Measurements from ENCODE around the gene TAX1BP3.

Gene TAX1BP3

DNA sequence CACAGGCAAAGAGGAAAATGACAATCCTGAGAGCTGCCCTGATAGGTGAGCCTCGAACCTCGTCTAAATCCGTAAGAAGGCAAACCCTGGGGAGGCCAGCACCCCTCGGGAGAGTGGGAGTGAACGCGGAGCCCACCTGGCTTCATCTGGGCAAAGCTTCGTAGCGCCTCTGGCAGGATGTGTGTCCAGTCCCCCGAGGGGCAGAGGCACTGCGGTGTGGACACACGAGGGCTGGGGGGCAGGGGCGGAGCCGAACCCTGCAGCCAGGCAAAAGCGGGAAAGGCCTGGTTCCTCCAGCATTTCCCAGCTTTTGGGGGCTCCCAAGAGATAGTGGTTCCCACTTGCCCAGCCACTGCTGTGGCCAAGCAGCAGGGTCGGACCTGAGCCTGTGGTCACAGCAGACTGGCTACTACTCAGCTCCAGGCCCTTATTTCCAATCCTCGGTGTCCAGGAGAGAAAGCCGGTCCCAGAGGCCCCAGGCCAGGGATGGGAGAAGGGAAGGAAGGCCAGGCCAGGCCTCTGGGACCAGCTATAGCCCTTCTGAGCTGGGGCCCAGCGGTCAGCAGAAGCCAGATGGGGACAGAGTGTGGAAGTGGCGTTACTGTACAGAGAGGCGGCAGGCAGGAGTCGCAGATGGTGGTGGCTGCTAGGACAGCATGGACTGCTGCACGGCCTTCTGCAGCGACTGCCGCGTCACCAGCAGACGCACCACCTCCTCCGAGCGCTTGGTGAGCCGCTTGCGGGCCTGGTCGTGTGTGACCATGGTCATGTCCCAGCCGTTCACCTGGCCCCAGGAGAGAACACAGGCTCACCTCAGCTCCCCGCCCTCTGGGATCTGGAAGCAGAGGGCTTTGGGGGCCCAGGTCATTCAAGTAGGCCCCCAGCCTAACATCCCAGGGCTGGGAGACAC is 5.0 kb downstream of the TAX1BP3 start:
- TF ChIP-seq, protein P1, sequence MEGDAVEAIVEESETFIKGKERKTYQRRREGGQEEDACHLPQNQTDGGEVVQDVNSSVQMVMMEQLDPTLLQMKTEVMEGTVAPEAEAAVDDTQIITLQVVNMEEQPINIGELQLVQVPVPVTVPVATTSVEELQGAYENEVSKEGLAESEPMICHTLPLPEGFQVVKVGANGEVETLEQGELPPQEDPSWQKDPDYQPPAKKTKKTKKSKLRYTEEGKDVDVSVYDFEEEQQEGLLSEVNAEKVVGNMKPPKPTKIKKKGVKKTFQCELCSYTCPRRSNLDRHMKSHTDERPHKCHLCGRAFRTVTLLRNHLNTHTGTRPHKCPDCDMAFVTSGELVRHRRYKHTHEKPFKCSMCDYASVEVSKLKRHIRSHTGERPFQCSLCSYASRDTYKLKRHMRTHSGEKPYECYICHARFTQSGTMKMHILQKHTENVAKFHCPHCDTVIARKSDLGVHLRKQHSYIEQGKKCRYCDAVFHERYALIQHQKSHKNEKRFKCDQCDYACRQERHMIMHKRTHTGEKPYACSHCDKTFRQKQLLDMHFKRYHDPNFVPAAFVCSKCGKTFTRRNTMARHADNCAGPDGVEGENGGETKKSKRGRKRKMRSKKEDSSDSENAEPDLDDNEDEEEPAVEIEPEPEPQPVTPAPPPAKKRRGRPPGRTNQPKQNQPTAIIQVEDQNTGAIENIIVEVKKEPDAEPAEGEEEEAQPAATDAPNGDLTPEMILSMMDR (IDR thresholded peaks at IDR 0.05; ENCODE audit: low read depth, low read length) = no peak
- no peaks in the 10 kb centered on the region for H3K9me3 ChIP-seq
- H3K4me1 ChIP-seq = no peaks in the 10 kb centered on the region; the same call in 1 of the 2 replicates
- no peaks in the 10 kb centered on the region for H3K36me3 ChIP-seq
- DNase-seq = no peak
- no peak overlapping the region for H3K4me3 ChIP-seq (ENCODE audit: low read depth, low read length)
- H3K27me3 ChIP-seq = no peaks in the 10 kb centered on the region

DNA sequence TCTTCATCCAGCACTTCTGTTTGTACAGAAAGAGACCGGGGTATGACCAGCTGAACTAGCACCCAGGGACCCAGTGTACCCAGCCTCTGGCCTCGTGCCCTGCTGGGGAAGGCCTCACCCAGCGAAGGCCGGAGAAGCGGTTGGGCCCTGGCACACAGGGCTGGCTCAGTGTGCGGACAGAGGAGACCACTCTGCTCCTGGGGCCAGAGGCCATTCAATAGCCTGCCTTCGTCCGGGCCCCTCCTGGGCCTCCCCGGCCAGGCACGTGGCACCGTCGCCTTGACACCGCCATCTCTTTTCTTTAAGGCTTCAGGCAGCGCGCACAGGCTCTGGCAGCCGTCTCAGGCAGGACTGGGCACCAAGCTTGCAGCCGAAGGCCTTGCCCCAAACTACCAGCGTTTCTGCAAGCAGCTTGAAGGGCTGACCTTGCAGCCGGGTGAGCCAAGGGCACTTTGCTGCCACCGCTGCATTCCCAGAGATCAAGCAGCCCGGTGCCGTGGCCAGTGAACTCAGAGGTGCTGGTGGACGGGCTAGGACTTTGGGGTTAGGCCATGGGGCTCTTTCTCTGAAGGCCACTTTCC is 8.0 kb downstream of the TAX1BP3 start:
- Histone ChIP-seq H3K36me3 (no peaks in the 10 kb centered on the region), H3K27me3 (no peaks in the 10 kb centered on the region), H3K4me1 (no peaks in the 10 kb centered on the region; the same call in 1 of the 2 replicates), H3K4me3 (ENCODE audit: low read depth, low read length) (no peak overlapping the region), H3K9me3 (no peaks in the 10 kb centered on the region)
- no peak for DNase-seq
- TF ChIP-seq, protein P1 (IDR thresholded peaks at IDR 0.05; ENCODE audit: low read depth, low read length) = no peak

DNA sequence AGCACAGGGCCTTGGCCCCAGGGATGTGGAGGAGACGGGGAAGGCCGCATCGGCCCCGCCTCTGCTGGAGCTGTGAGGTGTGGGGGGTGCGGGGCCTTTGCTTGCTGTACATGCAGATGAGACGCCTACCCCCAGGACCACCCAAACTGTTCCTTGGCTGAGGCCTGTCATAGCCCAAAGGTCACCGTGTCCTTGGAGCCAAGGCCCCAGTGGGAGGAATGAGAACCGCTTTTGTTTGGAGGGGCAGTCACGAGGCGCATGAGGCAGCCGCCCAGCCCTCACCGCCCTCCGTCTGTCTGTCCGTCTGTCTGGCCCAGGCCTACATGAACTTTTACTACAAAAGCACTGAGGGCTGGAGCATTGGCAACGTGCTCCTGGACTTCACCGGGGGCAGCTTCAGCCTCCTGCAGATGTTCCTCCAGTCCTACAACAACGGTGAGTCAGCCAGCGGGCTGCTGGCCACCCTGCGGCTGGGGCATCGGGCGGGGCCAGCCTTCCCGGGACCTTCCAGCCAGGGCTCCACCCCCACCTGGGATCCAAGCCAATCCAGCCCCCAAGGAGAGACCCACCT is 8.8 kb downstream of the TAX1BP3 start:
- TF ChIP-seq, protein P1 (IDR thresholded peaks at IDR 0.05; ENCODE audit: low read depth, low read length) = no peak
- no peaks in the 10 kb centered on the region for H3K36me3 ChIP-seq
- H3K27me3 ChIP-seq = no peaks in the 10 kb centered on the region
- no peak overlapping the region for H3K4me3 ChIP-seq (ENCODE audit: low read depth, low read length)
- no peak for DNase-seq
- H3K9me3 ChIP-seq = no peaks in the 10 kb centered on the region
- no peaks in the 10 kb centered on the region; the same call in 1 of the 2 replicates for H3K4me1 ChIP-seq

DNA sequence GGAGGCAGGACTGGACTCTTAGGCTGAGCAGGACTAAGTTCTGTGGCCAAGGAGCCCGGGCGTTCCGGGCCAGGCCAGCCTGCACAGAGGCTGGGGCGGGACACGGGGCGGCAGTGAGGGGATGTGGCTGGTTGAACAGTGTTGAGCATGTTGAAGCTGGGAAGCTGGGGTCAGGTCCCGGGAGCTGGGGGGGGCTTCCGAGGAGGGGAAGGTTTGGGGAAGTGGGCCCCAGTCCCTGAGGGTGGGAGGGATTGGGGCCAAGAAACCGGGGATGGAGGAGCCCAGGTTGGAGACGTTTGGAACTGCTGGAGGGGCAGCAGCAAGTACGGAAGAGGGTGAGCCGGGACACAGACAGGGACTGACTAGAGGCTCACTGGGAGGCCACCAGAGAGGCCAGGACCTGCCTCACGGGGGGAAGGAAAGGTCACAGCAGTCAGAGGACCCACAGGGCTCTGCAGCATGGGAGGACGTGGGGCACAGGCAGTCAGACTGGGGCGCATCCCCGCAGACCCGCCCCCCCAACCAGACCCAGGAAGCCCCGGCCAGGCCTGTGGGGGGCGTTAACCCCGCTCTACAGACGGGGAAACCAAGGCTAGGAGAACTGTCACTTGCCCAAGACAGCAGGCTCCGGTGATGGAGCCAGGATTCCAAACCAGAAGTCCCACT is 9.5 kb downstream of the TAX1BP3 start:
- no peaks in the 10 kb centered on the region for H3K9me3 ChIP-seq
- no peak for DNase-seq

DNA sequence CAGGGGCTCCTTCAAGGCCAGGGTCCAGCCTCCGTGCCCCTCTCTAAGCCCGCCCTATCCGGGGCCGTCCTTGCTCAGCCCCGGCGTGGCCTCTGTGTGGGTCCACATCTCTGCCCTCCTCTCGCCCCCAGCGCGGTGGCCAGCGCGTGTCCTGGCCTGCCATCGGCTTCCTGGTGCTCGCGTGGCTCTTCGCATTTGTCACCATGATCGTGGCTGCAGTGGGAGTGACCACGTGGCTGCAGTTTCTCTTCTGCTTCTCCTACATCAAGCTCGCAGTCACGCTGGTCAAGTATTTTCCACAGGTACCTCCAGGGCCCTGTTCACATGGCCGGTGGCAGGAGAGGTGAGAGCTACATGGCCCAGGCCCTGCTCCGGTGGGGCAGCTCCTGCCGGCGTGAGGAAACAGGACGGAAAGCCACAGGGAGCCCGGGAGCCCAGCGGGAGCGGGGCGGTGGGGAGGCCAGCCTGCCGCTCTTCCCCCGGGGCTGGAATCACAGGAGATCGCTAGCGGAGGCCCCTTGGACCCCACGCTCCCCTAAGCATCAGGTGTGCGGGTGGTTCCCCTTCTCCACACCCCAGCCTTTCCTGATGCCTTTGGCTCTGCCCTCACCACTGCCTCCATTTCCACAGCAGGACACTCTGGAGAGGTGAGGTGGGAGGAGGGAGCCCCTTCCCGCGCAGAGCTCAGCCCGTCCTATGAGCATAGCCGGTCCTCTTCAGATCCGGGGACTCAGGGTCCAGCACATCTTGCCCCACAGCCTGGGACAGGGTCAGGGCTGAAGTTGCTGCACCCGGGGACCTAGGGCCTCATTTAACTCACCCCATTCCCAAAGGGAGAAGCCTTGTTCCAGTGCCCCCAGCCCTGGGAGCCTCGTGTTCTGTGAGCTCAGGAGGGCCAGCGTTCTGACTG is 10.2 kb downstream of the TAX1BP3 start:
- Histone ChIP-seq H3K27me3 (no peaks in the 10 kb centered on the region), H3K4me1 (no peaks in the 10 kb centered on the region; the same call in 1 of the 2 replicates), H3K9me3 (no peaks in the 10 kb centered on the region), H3K36me3 (no peaks in the 10 kb centered on the region), H3K4me3 (ENCODE audit: low read depth, low read length) (no peak overlapping the region)
- TF ChIP-seq, protein P1 (IDR thresholded peaks at IDR 0.05; ENCODE audit: low read depth, low read length) = no peak
- no peak for DNase-seq

More for the DNA sequence above, 9.5 kb downstream of the TAX1BP3 start:
- Histone ChIP-seq H3K36me3 (no peaks in the 10 kb centered on the region), H3K4me1 (no peaks in the 10 kb centered on the region; the same call in 1 of the 2 replicates), H3K27me3 (no peaks in the 10 kb centered on the region), H3K4me3 (ENCODE audit: low read depth, low read length) (no peak overlapping the region)
- TF ChIP-seq, protein P1 (IDR thresholded peaks at IDR 0.05; ENCODE audit: low read depth, low read length) = no peak
